Loucy (cell line): Measurements from ENCODE around the gene TUFT1.
A peak's percentile ranks its signal among the peaks of the same experiment; 100 is the strongest.

Experiments used
- H2AFZ ChIP-seq: fragments of 200-600 bp; sonication (generic); 2 replicates; pipeline ENCODE4 v1.6.0; 2016; ENCODE audit warnings: antibody characterized with exemption, mild to moderate bottlenecking, low read length, moderate library complexity
- H3F3A ChIP-seq: fragments of 200-600 bp; 2 replicates; pipeline ENCODE4 v1.6.0; 2016; ENCODE audit warnings: antibody characterized with exemption, low read depth, mild to moderate bottlenecking
- H3K27me3 ChIP-seq: fragments of 200-600 bp; sonication (generic); 2 replicates; pipeline ENCODE4 v1.6.1; 2014; ENCODE audit warnings: low read length, mild to moderate bottlenecking; ENCODE audit not compliant: insufficient read depth, poor library complexity, severe bottlenecking
- H3K36me3 ChIP-seq: fragments of 200-600 bp; sonication (generic); 2 replicates; pipeline ENCODE4 v1.6.1; 2016; ENCODE audit warnings: low read length; ENCODE audit not compliant: insufficient read depth
- H3K4me1 ChIP-seq: fragments of 200-600 bp; sonication (generic); 2 replicates; pipeline ENCODE4 v1.5.1; 2014; ENCODE audit warnings: low read length, mild to moderate bottlenecking; ENCODE audit not compliant: insufficient read depth, poor library complexity, severe bottlenecking
- H3K4me2 ChIP-seq: fragments of 200-600 bp; sonication (generic); 2 replicates; pipeline ENCODE4 v1.6.0; 2014; ENCODE audit warnings: antibody characterized with exemption, low read length, low read depth, mild to moderate bottlenecking; ENCODE audit not compliant: poor library complexity, severe bottlenecking
- H3K4me3 ChIP-seq: fragments of 200-600 bp; sonication (generic); 2 replicates; pipeline ENCODE4 v1.5.1; 2014; ENCODE audit warnings: low read length, mild to moderate bottlenecking, mixed read lengths; ENCODE audit not compliant: poor library complexity, severe bottlenecking
- H3K79me2 ChIP-seq: fragments of 200-600 bp; sonication (generic); 2 replicates; pipeline ENCODE4 v1.6.1; 2014; ENCODE audit warnings: low read length; ENCODE audit not compliant: insufficient read depth
- H3K9ac ChIP-seq: fragments of 200-600 bp; sonication (generic); 2 replicates; pipeline ENCODE4 v1.6.0; 2014; ENCODE audit warnings: mild to moderate bottlenecking, low read depth, low read length, moderate library complexity; ENCODE audit not compliant: poor library complexity, severe bottlenecking
- H3K9me2 ChIP-seq: fragments of 200-600 bp; sonication (generic); replicated peaks from 2 replicates; pipeline ENCODE4 v1.6.1; 2016; ENCODE audit warnings: low read depth, low read length, mixed read lengths
- H3K9me3 ChIP-seq: fragments of 200-600 bp; sonication (generic); 2 replicates; pipeline ENCODE4 v1.6.1; 2014; ENCODE audit warnings: mild to moderate bottlenecking, antibody characterized with exemption, low read length, low read depth; ENCODE audit not compliant: insufficient read depth
- H4K20me1 ChIP-seq: fragments of 200-600 bp; sonication (generic); 2 replicates; pipeline ENCODE4 v1.6.0; 2014; ENCODE audit warnings: antibody characterized with exemption, low read length, mild to moderate bottlenecking; ENCODE audit not compliant: insufficient read depth, poor library complexity, severe bottlenecking
- CTCF ChIP-seq: fragments of 200-600 bp; sonication (generic); conservative IDR thresholded peaks from 2 replicates; pipeline ENCODE4 v1.5.1; 2014; ENCODE audit warnings: mild to moderate bottlenecking, antibody characterized with exemption, low read length
- EZH2phosphoT487 ChIP-seq: fragments of 200-600 bp; IDR thresholded peaks from 2 replicates; pipeline ENCODE4 v1.6.1; 2018; ENCODE audit warnings: antibody characterized with exemption, mild to moderate bottlenecking, moderate library complexity, borderline replicate concordance

The TUFT1 gene

GRCh38 chr1:151511636-151512215 is 28.4 kb upstream of the TUFT1 start:
- Histone ChIP-seq H3K27me3 (no peaks in the 10 kb centered on the region), H3K4me3 (peak overlapping the region; percentile 85), H4K20me1 (no peaks in the 10 kb centered on the region), H3K36me3 (no peaks in the 10 kb centered on the region), H3K9me3 (no peaks in the 10 kb centered on the region), H3F3A (no peaks in the 10 kb centered on the region), H3K9ac (peak overlapping the region; percentile 73), H3K4me2 (peak overlapping the region; percentile 99), H3K4me1 (peaks cover 32% of the 10 kb centered on the region), H3K79me2 (no peaks in the 10 kb centered on the region), H3K9me2 (no peaks in the 10 kb centered on the region), H2AFZ (peak overlapping the region; percentile 96)
- TF ChIP-seq CTCF (peak; percentile 28), EZH2phosphoT487 (no peak)

- Histone ChIP-seq H2AFZ (no peak overlapping the region), H3K4me1 (peaks cover 32% of the 10 kb centered on the region), H3K9me3 (no peaks in the 10 kb centered on the region), H3K9ac (peak overlapping the region; percentile 73), H3K36me3 (no peaks in the 10 kb centered on the region), H3K4me3 (peak overlapping the region; percentile 85), H3F3A (no peaks in the 10 kb centered on the region), H3K79me2 (no peaks in the 10 kb centered on the region), H3K4me2 (peak overlapping the region; percentile 99), H3K9me2 (no peaks in the 10 kb centered on the region), H4K20me1 (no peaks in the 10 kb centered on the region), H3K27me3 (no peaks in the 10 kb centered on the region)
- TF ChIP-seq EZH2phosphoT487 (no peak), CTCF (no peak)
Measured at GRCh38 chr1:151512326-151512725, 27.8 kb upstream of the TUFT1 start.

GRCh38 chr1:151512801-151513625 is 27.1 kb upstream of the TUFT1 start:
- no peaks in the 10 kb centered on the region for H3F3A ChIP-seq
- 0 out of 2 replicates have a peak overlapping the region, but pooled peaks have one; percentile 16 for H2AFZ ChIP-seq
- TF ChIP-seq EZH2phosphoT487 (no peak), CTCF (no peak)
- H3K27me3 ChIP-seq: no peaks in the 10 kb centered on the region
- no peaks in the 10 kb centered on the region for H3K79me2 ChIP-seq
- peaks cover 32% of the 10 kb centered on the region for H3K4me1 ChIP-seq
- peak overlapping the region; percentile 99 for H3K4me2 ChIP-seq
- no peaks in the 10 kb centered on the region for H3K9me2 ChIP-seq
- H3K36me3 ChIP-seq: no peaks in the 10 kb centered on the region
- no peaks in the 10 kb centered on the region for H4K20me1 ChIP-seq
- no peak overlapping the region for H3K9ac ChIP-seq
- H3K9me3 ChIP-seq: no peaks in the 10 kb centered on the region
- H3K4me3 ChIP-seq: peak overlapping the region; percentile 7
